Nasal cavity respiratory epithelium epithelial cell of viscerocranial mucosa (primary cell): Measurements from ENCODE around the gene MIER2. TPM values are rescaled to one million over a fixed set of nuclear protein-coding genes. Genes with fewer than 3 reads are reported as not detected.

Experiments
- total RNA-seq: library from RNA; depleted of rRNA; stranded (reverse); fragments of >200 nt; gene quantifications from 2 replicates; pipeline ENCODE4 v1.2.3, GENCODE V29; 2014

Gene MIER2
- total RNA-seq: 17.4 and 27.2 TPM in 2 replicates

GRCh38 chr19:344625-345319, at the start of gene MIER2:
MIER2 (minus strand) TSS chr19:344796; CDS start chr19:344782, 14 bp downstream.

GRCh38 chr19:291006-291521, 53.5 kb downstream of the MIER2 start, which contains the start of gene PLPP2:
PLPP2 (minus strand) TSS chr19:291403; CDS start chr19:291336, 67 bp downstream.

Other genes with a start within 250 kb of the MIER2 start
- not detected in 2 replicates for gene OR4F17, start 237.7 kb downstream of the MIER2 start, total RNA-seq
- gene PLPP2, start 53.4 kb downstream of the MIER2 start, total RNA-seq: 45.5 and 91.3 TPM in 2 replicates
- gene C2CD4C, start 64.4 kb upstream of the MIER2 start, total RNA-seq: 0.21 and 0.34 TPM in 2 replicates
- gene SHC2, start 116.2 kb upstream of the MIER2 start, total RNA-seq: 0.34 and 3.3 TPM in 2 replicates
- gene MADCAM1, start 151.7 kb upstream of the MIER2 start, total RNA-seq: 0.14 TPM in 1 of 2 replicates, not detected in the other
- 10.0 and 13.0 TPM in 2 replicates for gene TPGS1, start 162.7 kb upstream of the MIER2 start, total RNA-seq
- gene CDC34, start 187.0 kb upstream of the MIER2 start, total RNA-seq: 87.6 and 161 TPM in 2 replicates
- gene GZMM, start 199.3 kb upstream of the MIER2 start, total RNA-seq: not detected in 2 replicates
- gene BSG, start 227.8 kb upstream of the MIER2 start, total RNA-seq: 500 and 542 TPM in 2 replicates
- gene HCN2, start 245.1 kb upstream of the MIER2 start, total RNA-seq: 0.34 and 1.3 TPM in 2 replicates